ENCODE data around the gene LCMT1. TPM values are rescaled to one million over a fixed set of nuclear protein-coding genes. Genes with fewer than 3 reads are reported as not detected.

LCMT1 gene
- total RNA-seq, 1 donor: 30.2 TPM

GRCh38 chr16:25107466-25107792, 4.1 kb upstream of the LCMT1 start:
- no peak for TF ChIP-seq CTCF (IDR thresholded peaks at IDR 0.05; ENCODE audit: insufficient read depth, low read depth, low read length)
- no peak for DNase-seq (ENCODE audit: low read depth)
- H3K4me3 ChIP-seq (ENCODE audit: low read depth, low read length): peak overlapping the region; percentile 87

GRCh38 chr16:25108054-25108453, 3.5 kb upstream of the LCMT1 start:
- no peak for TF ChIP-seq CTCF (IDR thresholded peaks at IDR 0.05; ENCODE audit: insufficient read depth, low read depth, low read length)
- DNase-seq (ENCODE audit: low read depth): no peak

GRCh38 chr16:25109643-25110042, 1.9 kb upstream of the LCMT1 start:
- no peak overlapping the region for H3K4me3 ChIP-seq (ENCODE audit: low read depth, low read length)
- DNase-seq (ENCODE audit: low read depth): peak; percentile 97
- TF ChIP-seq CTCF (IDR thresholded peaks at IDR 0.05; ENCODE audit: insufficient read depth, low read depth, low read length): no peak

More at GRCh38 chr16:25108054-25108453, 3.5 kb upstream of the LCMT1 start:
- no peak overlapping the region for H3K4me3 ChIP-seq (ENCODE audit: low read depth, low read length)

GRCh38 chr16:25110387-25110947, 1.1 kb upstream of the LCMT1 start:
- DNase-seq (ENCODE audit: low read depth): peak; percentile 31
- TF ChIP-seq CTCF (IDR thresholded peaks at IDR 0.05; ENCODE audit: insufficient read depth, low read depth, low read length): no peak
- peak overlapping the region; percentile 84 for H3K4me3 ChIP-seq (ENCODE audit: low read depth, low read length)

GRCh38 chr16:25114121-25114520, 2.6 kb downstream of the LCMT1 start:
- H3K4me3 ChIP-seq (ENCODE audit: low read depth, low read length): no peak overlapping the region
- DNase-seq (ENCODE audit: low read depth): no peak
- TF ChIP-seq CTCF (IDR thresholded peaks at IDR 0.05; ENCODE audit: insufficient read depth, low read depth, low read length): no peak

GRCh38 chr16:25118851-25119578, 7.5 kb downstream of the LCMT1 start:
- H3K4me3 ChIP-seq (ENCODE audit: low read depth, low read length): no peak overlapping the region
- no peak for DNase-seq (ENCODE audit: low read depth)
- no peak for TF ChIP-seq CTCF (IDR thresholded peaks at IDR 0.05; ENCODE audit: insufficient read depth, low read depth, low read length)

Data from fibroblast of villous mesenchyme (primary cell).